B cell (primary cell): ENCODE results near the gene ARX. TPM values are rescaled to one million over a fixed set of nuclear protein-coding genes. Genes with fewer than 3 reads are reported as not detected.

Experiments used
- ATAC-seq: fragments of 200-7000 bp; cut with Tn5 transposase; one replicate; pipeline ENCODE4 v1.10.0; 2021; ENCODE audit warnings: low read depth, mild to moderate bottlenecking, moderate number of reproducible peaks, moderate library complexity
- CTCF ChIA-PET: fragments of 350-600 bp; sonication (Branson Sonifier 250); formaldehyde crosslinking; loops from one replicate; lab custom pipeline; 2021; ENCODE audit warnings: antibody characterized with exemption, inconsistent platforms; lab: Charles Lee
- POLR2A ChIA-PET: fragments of 350-600 bp; sonication (Branson Sonifier 250); formaldehyde crosslinking; loops from one replicate; lab custom pipeline; 2021; ENCODE audit warnings: antibody characterized with exemption; lab: Charles Lee
- DNase-seq: peaks from one replicate; pipeline ENCODE4 v3.0.0; 2013
- H2AFZ ChIP-seq: 2 replicates; pipeline ENCODE4 v1.6.1; 2012; ENCODE audit warnings: mild to moderate bottlenecking, low read depth, low read length; ENCODE audit not compliant: insufficient read depth, poor library complexity, severe bottlenecking
- H3K27ac ChIP-seq, 2 donors: 1 replicate in 1 of 2; 2 replicates in 1 of 2; pipeline ENCODE4 v1.5.1; 2012 to 2013; ENCODE audit warnings: low read length in 2 of 2, mild to moderate bottlenecking in 2 of 2, moderate library complexity in 1 of 2
- H3K27me3 ChIP-seq, 4 experiments: fragments of 200-600 bp in 1 of 4; sonication (generic) in 1 of 4; replicated peaks in 1 of 4; 1 replicate in 2 of 4; 2 replicates in 2 of 4; pipeline versions ENCODE4 v1.6.1 to v1.7.0; 2013 to 2016; ENCODE audit warnings: low read length in 3 of 4, mild to moderate bottlenecking in 2 of 4, mixed read lengths in 1 of 4, moderate library complexity in 1 of 4; ENCODE audit not compliant: insufficient read depth in 4 of 4, control insufficient read depth in 3 of 4; ENCODE audit errors: control extremely low read depth in 1 of 4
- H3K36me3 ChIP-seq, 2 experiments: replicated peaks in 1 of 2; 1 replicate in 1 of 2; 2 replicates in 1 of 2; pipeline versions ENCODE4 v1.6.1 to v1.7.1; 2013; ENCODE audit warnings: low read length in 1 of 2; ENCODE audit not compliant: insufficient read depth in 2 of 2, control insufficient read depth in 1 of 2; ENCODE audit errors: control extremely low read depth in 1 of 2, extremely low read depth in 1 of 2
- H3K4me1 ChIP-seq, 2 donors: fragments of 200-600 bp in 1 of 2; sonication (generic) in 1 of 2; 1 replicate in 1 of 2; 2 replicates in 1 of 2; pipeline versions ENCODE4 v1.5.1 to v1.6.1; 2013 to 2017; ENCODE audit warnings: low read length in 2 of 2; ENCODE audit not compliant: control insufficient read depth in 2 of 2, insufficient read depth in 2 of 2
- H3K4me2 ChIP-seq: replicated peaks from 2 replicates; pipeline ENCODE3; 2012; ENCODE audit warnings: mild to moderate bottlenecking, low read depth, low read length; ENCODE audit not compliant: poor library complexity, severe bottlenecking
- H3K4me3 ChIP-seq, 5 experiments: fragments of 200-600 bp in 1 of 5; sonication (generic) in 1 of 5; 1 replicate in 3 of 5; 2 replicates in 2 of 5; pipeline versions ENCODE4 v1.5.1 to v1.7.0; 2011 to 2016; ENCODE audit warnings: low read length in 4 of 5, mild to moderate bottlenecking in 4 of 5, low read depth in 2 of 5, control low read depth in 1 of 5, moderate library complexity in 1 of 5; ENCODE audit not compliant: insufficient read depth in 1 of 5; ENCODE audit errors: control extremely low read depth in 1 of 5, extremely low read depth in 1 of 5
- H3K79me2 ChIP-seq: fragments of 200-600 bp; sonication (generic); one replicate; pipeline ENCODE4 v1.6.0; 2016; ENCODE audit warnings: low read length; ENCODE audit not compliant: control insufficient read depth, insufficient read depth
- H3K9ac ChIP-seq: fragments of 200-600 bp; sonication (generic); 2 replicates; pipeline ENCODE4 v1.6.1; 2017; ENCODE audit warnings: mild to moderate bottlenecking, low read length, moderate library complexity
- H3K9me3 ChIP-seq, 3 donors: one replicate each; pipeline versions ENCODE4 v1.6.1 to v1.7.1; 2013; ENCODE audit warnings: low read length in 2 of 3; ENCODE audit not compliant: control insufficient read depth in 2 of 3, insufficient read depth in 1 of 3; ENCODE audit errors: control extremely low read depth in 1 of 3
- H4K20me1 ChIP-seq: 2 replicates; pipeline ENCODE4 v1.6.0; 2012; ENCODE audit warnings: mild to moderate bottlenecking, low read length; ENCODE audit not compliant: insufficient read depth, control insufficient read depth, poor library complexity, severe bottlenecking
- H3K27ac Mint-ChIP-seq: one replicate; pipeline ENCODE4 v1.8.0; 2021; ENCODE audit warnings: mixed read lengths
- H3K27me3 Mint-ChIP-seq: one replicate; pipeline ENCODE4 v1.8.0; 2021; ENCODE audit warnings: mixed read lengths
- H3K4me1 Mint-ChIP-seq: one replicate; pipeline ENCODE4 v1.8.0; 2021; ENCODE audit warnings: mixed read lengths
- H3K4me3 Mint-ChIP-seq: one replicate; pipeline ENCODE4 v1.8.0; 2021; ENCODE audit warnings: mixed read lengths
- H3K9me3 Mint-ChIP-seq: one replicate; pipeline ENCODE4 v1.8.0; 2022; ENCODE audit warnings: mixed read lengths; ENCODE audit not compliant: insufficient read depth
- EZH2 ChIP-seq: IDR thresholded peaks from 2 replicates; pipeline ENCODE4 v1.6.1; 2012; ENCODE audit warnings: borderline replicate concordance, low read depth, mild to moderate bottlenecking, moderate library complexity, low read length; ENCODE audit not compliant: insufficient read depth, poor library complexity, severe bottlenecking
- WGBS: methylation state at CpG from one replicate; pipeline ENCODE4 v1.1.5; 2013; ENCODE audit warnings: missing lambda C conversion rate; ENCODE audit not compliant: insufficient coverage; 5-methylcytosine and 5-hydroxymethylcytosine counted together
- intact Hi-C: fragments of 100-400 bp; cut with micrococcal nuclease; formaldehyde crosslinking; loops from one replicate; pipeline ENCODE4 v1.10.0; 2022
- polyA plus RNA-seq: library from polyadenylated mRNA; depleted of rRNA; stranded (reverse); fragments of >200 nt; gene quantifications from 2 replicates; pipeline ENCODE4 v1.2.3, GENCODE V29; 2012
- total RNA-seq, 2 donors: library from RNA; stranded (reverse); fragments of 120-200 nt in 1 of 2; gene quantifications; 1 replicate in 1 of 2; 2 replicates in 1 of 2; pipeline versions ENCODE4 v1.2.3 to v1.2.4, GENCODE V29; 2013 to 2022
- TF ChIP-seq, protein P1 (sequence below): fragments of 200-600 bp; IDR thresholded peaks from one replicate; pipeline ENCODE4 v1.8.0; 2022; ENCODE audit warnings: antibody characterized with exemption, mild to moderate bottlenecking

ARX gene
- total and polyA plus RNA-seq, 2 donors (not counting 1 experiment from before 2014, with no cell fraction given) = not detected

DNA sequence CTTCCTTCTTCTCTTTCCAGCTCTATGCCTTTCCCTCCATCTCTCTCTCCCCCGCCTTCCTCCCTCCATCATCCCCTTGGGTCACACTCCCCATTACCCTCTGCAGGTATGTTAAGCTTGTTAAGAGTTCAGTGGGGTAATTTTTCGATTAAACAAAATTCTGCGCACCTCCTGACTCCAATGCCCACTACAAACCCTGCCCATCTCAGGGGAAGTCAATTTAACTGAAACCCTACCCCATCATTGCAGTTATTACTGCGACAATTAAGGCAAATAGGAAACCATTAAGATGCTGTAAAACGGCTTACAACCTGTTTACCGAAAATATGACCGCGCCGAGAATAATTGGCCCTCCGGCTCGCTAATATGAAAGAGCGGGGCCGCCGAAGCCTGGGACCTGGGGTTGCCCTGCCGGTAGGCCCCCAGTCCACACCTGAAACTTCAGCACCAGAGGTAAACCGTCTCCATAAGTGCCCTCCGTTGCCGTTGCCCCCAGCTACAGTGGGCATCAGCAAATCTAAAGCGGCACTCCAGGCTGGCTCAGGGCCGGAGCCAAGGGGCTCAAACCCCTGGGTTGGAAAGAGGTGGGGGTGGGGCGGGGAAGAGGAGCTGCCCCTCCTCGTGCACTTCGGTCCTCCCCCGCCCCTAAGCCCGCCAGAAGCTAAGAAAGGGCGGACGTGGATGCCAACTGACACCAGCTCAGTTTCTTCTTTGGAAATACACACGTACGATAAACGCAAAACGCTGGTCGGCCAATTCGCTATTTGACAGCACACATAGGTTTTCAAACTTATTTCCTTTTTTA is 4.8 kb downstream of the ARX start:
- H3K27me3 Mint-ChIP-seq = peaks cover 27% of the 10 kb centered on the region

DNA sequence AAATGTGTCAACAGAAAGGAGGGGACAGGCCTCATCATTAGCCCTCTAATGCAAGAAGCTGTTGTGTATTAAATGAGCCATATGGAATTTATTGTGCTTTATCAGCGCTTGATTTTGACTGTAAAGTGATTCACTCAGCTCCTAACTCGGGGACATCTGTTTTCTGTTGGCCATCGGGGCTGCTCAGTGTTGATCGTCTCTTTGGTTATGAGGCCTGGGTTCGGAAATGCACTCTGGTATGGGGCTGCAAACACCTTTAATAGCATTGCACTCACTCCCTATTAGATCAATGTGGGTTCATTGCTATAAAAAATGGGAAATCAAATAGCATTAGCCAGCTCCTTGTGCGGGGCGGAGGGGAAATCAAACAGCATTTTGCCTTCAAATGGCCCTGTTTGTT is 6.4 kb downstream of the ARX start:
- DNase-seq (no peak), ATAC-seq (no peak)
- no CpG with 5 or more reads among the region's 7 CpGs for WGBS
- no peak for TF ChIP-seq EZH2
- TF ChIP-seq, protein P1, sequence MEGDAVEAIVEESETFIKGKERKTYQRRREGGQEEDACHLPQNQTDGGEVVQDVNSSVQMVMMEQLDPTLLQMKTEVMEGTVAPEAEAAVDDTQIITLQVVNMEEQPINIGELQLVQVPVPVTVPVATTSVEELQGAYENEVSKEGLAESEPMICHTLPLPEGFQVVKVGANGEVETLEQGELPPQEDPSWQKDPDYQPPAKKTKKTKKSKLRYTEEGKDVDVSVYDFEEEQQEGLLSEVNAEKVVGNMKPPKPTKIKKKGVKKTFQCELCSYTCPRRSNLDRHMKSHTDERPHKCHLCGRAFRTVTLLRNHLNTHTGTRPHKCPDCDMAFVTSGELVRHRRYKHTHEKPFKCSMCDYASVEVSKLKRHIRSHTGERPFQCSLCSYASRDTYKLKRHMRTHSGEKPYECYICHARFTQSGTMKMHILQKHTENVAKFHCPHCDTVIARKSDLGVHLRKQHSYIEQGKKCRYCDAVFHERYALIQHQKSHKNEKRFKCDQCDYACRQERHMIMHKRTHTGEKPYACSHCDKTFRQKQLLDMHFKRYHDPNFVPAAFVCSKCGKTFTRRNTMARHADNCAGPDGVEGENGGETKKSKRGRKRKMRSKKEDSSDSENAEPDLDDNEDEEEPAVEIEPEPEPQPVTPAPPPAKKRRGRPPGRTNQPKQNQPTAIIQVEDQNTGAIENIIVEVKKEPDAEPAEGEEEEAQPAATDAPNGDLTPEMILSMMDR = no peak
- Mint-ChIP-seq H3K9me3 (no peaks in the 10 kb centered on the region), H3K4me1 (peaks cover 10% of the 10 kb centered on the region), H3K27ac (no peak overlapping the region), H3K27me3 (peaks cover 28% of the 10 kb centered on the region), H3K4me3 (no peak overlapping the region)
- peaks cover 0 to 9% (median 0%) of the 10 kb centered on the region in 3 donors for H3K9me3 ChIP-seq
- H3K79me2 ChIP-seq = no peaks in the 10 kb centered on the region
- no peak overlapping the region for H3K9ac ChIP-seq
- no peak overlapping the region for H3K4me3 ChIP-seq
- ChIA-PET CTCF (no interaction called here), POLR2A (no interaction called here)
- no peak overlapping the region for H3K27ac ChIP-seq
- peaks cover 0 to 59% (median 25%) of the 10 kb centered on the region in 4 experiments for H3K27me3 ChIP-seq
- peaks cover 18 to 19% of the 10 kb centered on the region in 2 donors for H3K4me1 ChIP-seq
- H3K36me3 ChIP-seq = no peaks in the 10 kb centered on the region
- intact Hi-C loops = no loop called here
- H3K4me2 ChIP-seq = no peak overlapping the region
- no peak overlapping the region for H2AFZ ChIP-seq
- no peaks in the 10 kb centered on the region for H4K20me1 ChIP-seq

More for the DNA sequence above, 4.8 kb downstream of the ARX start:
- CTCF ChIA-PET = interaction anchor here (1.4 kb wide), 1 partner anchor 10 kb away, joined by 3 read pairs; no protein-coding TSS in a partner anchor
- DNase-seq = no peak
- Histone ChIP-seq H3K27ac (no peak overlapping the region), H3K27me3 (peaks cover 0 to 65% (median 29%) of the 10 kb centered on the region in 4 experiments), H3K4me1 (peaks cover 25 to 26% of the 10 kb centered on the region in 2 donors), H3K4me3 (no peak overlapping the region), H3K4me2 (no peak overlapping the region), H3K36me3 (no peaks in the 10 kb centered on the region), H3K79me2 (no peaks in the 10 kb centered on the region), H3K9ac (no peak overlapping the region), H3K9me3 (peaks cover 0 to 17% (median 0%) of the 10 kb centered on the region in 3 donors), H4K20me1 (no peaks in the 10 kb centered on the region), H2AFZ (no peak overlapping the region)
- POLR2A ChIA-PET = no interaction called here
- peaks cover 10% of the 10 kb centered on the region for H3K4me1 Mint-ChIP-seq
- H3K9me3 Mint-ChIP-seq = no peaks in the 10 kb centered on the region
- TF ChIP-seq, protein P1 = no peak
- no peak for TF ChIP-seq EZH2
- no peak overlapping the region for H3K4me3 Mint-ChIP-seq
- H3K27ac Mint-ChIP-seq = no peak overlapping the region
- intact Hi-C loops = no loop called here
- no peak for ATAC-seq
- 15% methylated on average over 11 of the region's 33 CpGs for WGBS
